Stimulated activated CD4-positive, alpha-beta T cell treated with anti-CD3 and anti-CD28 coated beads, TNF-alpha, amount 100 ng/mL, for 1 hour (primary cell): Measurements from ENCODE around the gene MGAT5B.

ENCODE experiments used
- DNase-seq, 3 donors: peaks; one replicate each; pipeline ENCODE4 v3.0.0-alpha.2; 2020; ENCODE audit warnings: low read depth in 3 of 3, low spot score in 1 of 3

Gene MGAT5B

GRCh38 chr17:76998839-76999238 is 130.6 kb downstream of the MGAT5B start:
- no peak for DNase-seq
